OCI-LY3 (cell line): ENCODE measurements around the gene ATPAF2.

Source experiments
- H2AFZ ChIP-seq: fragments of 200-600, 300-600 bp; shearing (Covaris generic); 2 replicates; pipeline ENCODE4 v1.6.0; 2014; ENCODE audit warnings: antibody characterized with exemption, low read depth, low read length
- H3K27ac ChIP-seq: fragments of 200-600, 300-600 bp; sonication (generic); 2 replicates; pipeline ENCODE4 v1.5.1; 2014; ENCODE audit warnings: mild to moderate bottlenecking, low read length, moderate library complexity, mixed read lengths
- H3K27me3 ChIP-seq: fragments of 200-600, 300-600 bp; sonication (generic); 2 replicates; pipeline ENCODE4 v1.6.1; 2014; ENCODE audit warnings: low read depth, low read length, mixed read lengths
- H3K36me3 ChIP-seq: fragments of 200-600, 300-600 bp; sonication (generic); replicated peaks from 2 replicates; pipeline ENCODE3; 2014; ENCODE audit warnings: low read depth, low read length, mixed read lengths
- H3K4me1 ChIP-seq: fragments of 300-600, 200-600 bp; sonication (generic); 2 replicates; pipeline ENCODE4 v1.6.1; 2014; ENCODE audit warnings: low read length, mixed read lengths
- H3K4me2 ChIP-seq: fragments of 200-600, 300-600 bp; sonication (generic); 2 replicates; pipeline ENCODE4 v1.6.1; 2014; ENCODE audit warnings: low read length, mixed read lengths
- H3K4me3 ChIP-seq: fragments of 300-600, 200-600 bp; sonication (generic); 2 replicates; pipeline ENCODE4 v1.5.1; 2014; ENCODE audit warnings: antibody characterized with exemption, mild to moderate bottlenecking, low read length, moderate library complexity
- H3K79me2 ChIP-seq: fragments of 300-600, 200-600 bp; shearing (Covaris generic); 2 replicates; pipeline ENCODE4 v1.6.1; 2014; ENCODE audit warnings: mild to moderate bottlenecking, low read length, mixed read lengths
- H3K9ac ChIP-seq: fragments of 300-600, 200-600 bp; shearing (Covaris generic); 2 replicates; pipeline ENCODE4 v1.6.0; 2014; ENCODE audit warnings: mild to moderate bottlenecking, low read length, moderate library complexity
- H3K9me3 ChIP-seq: fragments of 200-600, 300-600 bp; shearing (Covaris generic); 2 replicates; pipeline ENCODE4 v1.6.1; 2014; ENCODE audit warnings: low read length, mixed read lengths; ENCODE audit not compliant: insufficient read depth
- H4K20me1 ChIP-seq: fragments of 200-600, 300-600 bp; sonication (generic); 2 replicates; pipeline ENCODE4 v1.6.1; 2016; ENCODE audit warnings: low read length, mixed read lengths; ENCODE audit not compliant: insufficient read depth
- EZH2phosphoT487 ChIP-seq: fragments of 200-600 bp; shearing (Covaris generic); IDR thresholded peaks from 2 replicates; pipeline ENCODE4 v1.6.1; 2018; ENCODE audit warnings: antibody characterized with exemption, mixed run types, low read depth
- TF ChIP-seq, protein P1 (sequence below): fragments of 200-600, 300-600 bp; sonication (generic); IDR thresholded peaks from 2 replicates; pipeline ENCODE4 v1.5.1; 2014; ENCODE audit warnings: antibody characterized with exemption, low read length, low read depth

The ATPAF2 gene

DNA sequence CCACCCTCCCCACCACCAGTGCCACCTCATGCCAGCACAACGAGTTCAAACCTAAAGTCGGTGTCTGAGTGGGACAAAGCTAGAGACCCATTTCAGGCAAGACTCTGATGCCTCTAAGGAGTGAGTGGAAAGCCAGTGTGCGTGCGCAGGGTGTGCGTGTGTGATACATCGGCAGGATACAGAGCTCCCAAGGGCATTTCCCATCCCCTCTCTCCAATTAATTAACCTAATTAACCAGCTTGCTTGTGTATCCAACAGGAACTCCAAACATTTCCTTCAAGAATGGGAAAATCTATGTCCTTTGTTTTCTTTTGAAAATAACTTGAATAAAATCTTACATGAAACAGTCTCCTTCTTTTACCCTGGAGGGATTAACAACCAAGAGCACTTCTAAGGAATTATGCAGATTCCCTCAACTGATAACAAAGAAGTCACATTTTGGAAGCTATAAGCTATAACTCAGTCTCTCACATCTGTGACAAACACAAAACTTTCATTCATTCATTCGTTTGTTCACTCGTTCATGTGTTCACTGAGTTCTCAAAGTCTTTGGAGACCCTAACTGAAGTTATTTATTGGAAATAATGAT, 9.9 kb downstream of the ATPAF2 start:
- Histone ChIP-seq H3K27me3 (no peaks in the 10 kb centered on the region), H2AFZ (no peak overlapping the region), H3K4me3 (no peak overlapping the region), H3K9ac (no peak overlapping the region), H3K36me3 (no peaks in the 10 kb centered on the region), H3K9me3 (no peaks in the 10 kb centered on the region), H4K20me1 (no peaks in the 10 kb centered on the region), H3K27ac (no peak overlapping the region), H3K4me2 (no peak overlapping the region), H3K79me2 (peaks cover 5% of the 10 kb centered on the region; the same call in 1 of the 2 replicates), H3K4me1 (no peaks in the 10 kb centered on the region)
- TF ChIP-seq EZH2phosphoT487, result no peak
- TF ChIP-seq, protein P1, sequence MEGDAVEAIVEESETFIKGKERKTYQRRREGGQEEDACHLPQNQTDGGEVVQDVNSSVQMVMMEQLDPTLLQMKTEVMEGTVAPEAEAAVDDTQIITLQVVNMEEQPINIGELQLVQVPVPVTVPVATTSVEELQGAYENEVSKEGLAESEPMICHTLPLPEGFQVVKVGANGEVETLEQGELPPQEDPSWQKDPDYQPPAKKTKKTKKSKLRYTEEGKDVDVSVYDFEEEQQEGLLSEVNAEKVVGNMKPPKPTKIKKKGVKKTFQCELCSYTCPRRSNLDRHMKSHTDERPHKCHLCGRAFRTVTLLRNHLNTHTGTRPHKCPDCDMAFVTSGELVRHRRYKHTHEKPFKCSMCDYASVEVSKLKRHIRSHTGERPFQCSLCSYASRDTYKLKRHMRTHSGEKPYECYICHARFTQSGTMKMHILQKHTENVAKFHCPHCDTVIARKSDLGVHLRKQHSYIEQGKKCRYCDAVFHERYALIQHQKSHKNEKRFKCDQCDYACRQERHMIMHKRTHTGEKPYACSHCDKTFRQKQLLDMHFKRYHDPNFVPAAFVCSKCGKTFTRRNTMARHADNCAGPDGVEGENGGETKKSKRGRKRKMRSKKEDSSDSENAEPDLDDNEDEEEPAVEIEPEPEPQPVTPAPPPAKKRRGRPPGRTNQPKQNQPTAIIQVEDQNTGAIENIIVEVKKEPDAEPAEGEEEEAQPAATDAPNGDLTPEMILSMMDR, result no peak

DNA sequence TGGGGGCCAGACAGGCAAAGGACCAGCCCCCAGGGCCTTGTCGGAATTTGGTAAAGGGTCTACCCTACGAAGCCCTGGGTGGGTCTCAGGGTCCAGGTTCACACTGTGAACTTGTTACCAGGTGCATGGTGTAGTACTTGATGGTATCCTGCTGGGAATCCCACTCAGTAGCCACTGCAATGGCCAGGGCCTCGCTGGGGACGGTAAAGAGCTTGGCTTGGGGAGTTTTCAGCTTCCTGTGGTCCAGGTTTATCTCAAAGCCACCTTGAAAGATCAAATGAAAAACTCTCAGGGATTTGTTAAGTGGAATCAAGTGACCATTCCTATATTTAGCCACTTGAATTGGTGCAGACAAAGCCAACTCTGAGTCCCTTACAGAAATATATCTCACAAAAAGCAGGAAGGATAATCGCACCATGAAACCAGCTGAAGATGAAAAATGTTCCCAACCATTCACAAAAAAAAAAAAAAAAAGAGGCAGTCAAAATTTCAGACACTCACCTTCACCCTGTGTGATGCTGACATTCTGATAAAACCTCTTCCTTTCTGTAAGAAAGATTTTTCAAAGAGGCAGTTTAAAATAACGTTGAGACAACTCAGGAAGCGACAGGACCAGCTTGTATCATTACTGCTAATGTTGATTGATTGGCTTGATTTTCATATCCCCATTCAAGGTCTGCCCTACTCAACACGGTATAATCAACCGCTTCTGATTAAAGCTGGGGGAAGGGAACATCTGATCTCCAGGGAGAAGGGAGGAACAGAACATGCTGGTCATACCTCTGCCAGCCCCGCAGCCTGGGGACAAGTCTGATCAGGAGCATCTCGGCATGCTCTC, 10.6 kb downstream of the ATPAF2 start:
- Histone ChIP-seq H3K9ac (no peak overlapping the region), H3K79me2 (peaks cover 4% of the 10 kb centered on the region; the same call in 1 of the 2 replicates), H3K36me3 (no peaks in the 10 kb centered on the region), H3K4me1 (no peaks in the 10 kb centered on the region), H3K4me2 (no peak overlapping the region), H4K20me1 (no peaks in the 10 kb centered on the region), H3K27me3 (no peaks in the 10 kb centered on the region), H3K27ac (no peak overlapping the region), H2AFZ (no peak overlapping the region), H3K9me3 (no peaks in the 10 kb centered on the region), H3K4me3 (no peak overlapping the region)
- TF ChIP-seq, protein P1, result no peak
- TF ChIP-seq EZH2phosphoT487, result no peak

DNA sequence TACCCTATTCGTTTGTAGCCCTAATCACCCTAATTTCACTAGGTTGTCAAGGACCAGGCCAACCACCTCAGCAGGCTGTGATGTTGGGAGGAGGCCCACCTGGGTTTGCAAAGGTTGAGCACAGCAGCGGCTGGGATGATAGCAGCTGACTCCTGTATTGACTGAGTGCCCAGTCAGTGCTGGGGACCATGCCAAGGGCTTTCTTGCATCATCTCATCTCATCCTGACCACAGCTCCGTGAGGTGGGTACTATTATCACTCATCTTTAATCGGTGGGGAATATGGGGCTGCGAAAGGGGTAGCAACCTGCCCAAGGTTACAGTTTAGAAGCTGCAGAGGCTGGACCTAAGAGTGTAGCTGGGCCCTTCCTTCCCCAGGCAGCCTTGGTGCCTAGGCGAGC, 11.7 kb downstream of the ATPAF2 start:
- Histone ChIP-seq H3K36me3 (no peaks in the 10 kb centered on the region), H4K20me1 (no peaks in the 10 kb centered on the region), H3K4me3 (no peak overlapping the region), H3K27me3 (no peaks in the 10 kb centered on the region), H3K79me2 (no peaks in the 10 kb centered on the region), H3K9me3 (no peaks in the 10 kb centered on the region), H3K4me2 (no peak overlapping the region), H3K4me1 (no peaks in the 10 kb centered on the region), H2AFZ (no peak overlapping the region), H3K27ac (no peak overlapping the region), H3K9ac (no peak overlapping the region)
- TF ChIP-seq EZH2phosphoT487, result no peak
- TF ChIP-seq, protein P1, result no peak

DNA sequence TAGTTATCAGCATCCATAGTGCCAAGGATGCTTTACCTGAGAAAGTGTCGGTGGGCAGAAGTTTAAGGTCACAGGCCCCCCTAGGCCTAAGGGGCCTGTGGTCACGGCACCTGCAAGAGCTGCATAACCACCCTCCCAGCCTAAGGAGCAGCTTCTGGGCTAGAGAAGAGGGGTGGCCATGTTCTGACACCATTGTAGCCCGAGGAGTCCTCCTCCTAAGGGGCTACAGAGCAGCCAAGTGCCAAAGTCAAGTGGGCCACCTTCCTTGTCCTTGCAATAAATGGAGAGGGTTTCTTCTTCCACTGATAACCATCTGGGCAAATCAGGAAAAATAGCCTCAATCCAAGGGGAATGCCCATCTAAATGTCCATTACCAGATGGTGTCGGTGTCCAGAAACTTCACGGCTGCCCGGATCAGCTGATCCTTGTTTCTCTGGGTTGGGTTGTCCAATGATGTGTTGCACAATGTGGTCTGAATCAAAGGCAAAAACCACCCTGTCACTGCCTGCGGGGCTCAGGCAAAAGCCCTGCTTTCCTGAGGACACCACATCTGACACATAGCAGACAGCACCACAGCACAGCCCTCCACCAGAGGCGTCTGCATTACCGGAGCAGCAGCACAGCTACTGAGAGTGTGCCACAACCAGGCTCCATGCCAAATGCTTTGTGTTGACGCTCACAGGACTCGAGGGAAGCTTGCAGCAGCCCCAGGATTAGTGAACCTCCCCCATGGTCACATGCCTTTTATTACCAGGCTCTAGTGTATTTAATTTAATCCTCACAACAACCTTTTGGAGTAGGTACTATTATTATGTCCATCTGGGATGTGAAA, 12.8 kb downstream of the ATPAF2 start:
- no peak overlapping the region for H3K9ac ChIP-seq
- H3K4me2 ChIP-seq, result no peak overlapping the region
- TF ChIP-seq, protein P1, result no peak
- H2AFZ ChIP-seq, result no peak overlapping the region
- H3K79me2 ChIP-seq, result no peaks in the 10 kb centered on the region
- H4K20me1 ChIP-seq, result no peaks in the 10 kb centered on the region
- no peaks in the 10 kb centered on the region for H3K9me3 ChIP-seq
- no peak overlapping the region for H3K4me3 ChIP-seq
- no peaks in the 10 kb centered on the region for H3K36me3 ChIP-seq
- H3K4me1 ChIP-seq, result no peaks in the 10 kb centered on the region
- H3K27ac ChIP-seq, result no peak overlapping the region
- H3K27me3 ChIP-seq, result no peaks in the 10 kb centered on the region
